ENCODE results near the gene KCTD12.
A peak's percentile ranks its signal among the peaks of the same experiment; 100 is the strongest.

The KCTD12 gene

GRCh38 chr13:76886005-76886291 is 257 bp downstream of the KCTD12 start:
- no peak for DNase-seq

GRCh38 chr13:76885203-76886004 is 801 bp downstream of the KCTD12 start:
- peak; percentile 60 for DNase-seq

GRCh38 chr13:76884907-76885202 is 1.4 kb downstream of the KCTD12 start:
- DNase-seq: no peak

GRCh38 chr13:76884186-76884906 is 1.9 kb downstream of the KCTD12 start:
- peak; percentile 25 for DNase-seq

GRCh38 chr13:76883236-76883635 is 3.0 kb downstream of the KCTD12 start:
- DNase-seq: no peak

- DNase-seq: peak; percentile 32
These were observed 3.8 kb downstream of the KCTD12 start for GRCh38 chr13:76882431-76882830.

GRCh38 chr13:76879883-76880270 is 6.3 kb downstream of the KCTD12 start:
- no peak for DNase-seq

- peak; percentile 82 for DNase-seq
These were observed 6.9 kb downstream of the KCTD12 start for GRCh38 chr13:76879203-76879882.

GRCh38 chr13:76878043-76878442 is 8.2 kb downstream of the KCTD12 start:
- DNase-seq: no peak

- DNase-seq: no peak
These were observed 10.9 kb downstream of the KCTD12 start for GRCh38 chr13:76875271-76875815.

GRCh38 chr13:76874479-76874878 is 11.7 kb downstream of the KCTD12 start:
- no peak for DNase-seq

- no peak for DNase-seq
These were observed 12.8 kb downstream of the KCTD12 start for GRCh38 chr13:76873445-76873844.

- no peak for DNase-seq
These were observed 13.5 kb downstream of the KCTD12 start for GRCh38 chr13:76872675-76873074.

GRCh38 chr13:76871432-76871831 is 14.8 kb downstream of the KCTD12 start:
- DNase-seq: no peak

- DNase-seq: no peak
These were observed 17.8 kb downstream of the KCTD12 start for GRCh38 chr13:76868371-76868770.

- no peak for DNase-seq
These were observed 20.2 kb downstream of the KCTD12 start for GRCh38 chr13:76865996-76866503.

- no peak for DNase-seq
These were observed 21.1 kb downstream of the KCTD12 start for GRCh38 chr13:76865109-76865508.

GRCh38 chr13:76864259-76864658 is 21.9 kb downstream of the KCTD12 start:
- DNase-seq: no peak

- DNase-seq: no peak
These were observed 23.2 kb downstream of the KCTD12 start for GRCh38 chr13:76863022-76863421.

GRCh38 chr13:76861859-76862258 is 24.3 kb downstream of the KCTD12 start:
- no peak for DNase-seq

- DNase-seq: no peak
These were observed 25.5 kb downstream of the KCTD12 start for GRCh38 chr13:76860706-76861105.

GRCh38 chr13:76854894-76855293 is 31.3 kb downstream of the KCTD12 start:
- no peak for DNase-seq

GRCh38 chr13:76853921-76854608 is 32.1 kb downstream of the KCTD12 start:
- DNase-seq: no peak
